Glomerular visceral epithelial cell (primary cell): Measurements from ENCODE around the gene TYW1B.
A peak's percentile ranks its signal among the peaks of the same experiment; 100 is the strongest.
"Not testable (repeated sequence)": the region's sequence is repeated elsewhere in the genome, so short reads cannot be mapped to it uniquely, and the experiment has no call there.

ENCODE experiments used
- DNase-seq: peaks from one replicate; pipeline ENCODE4 v3.0.0-alpha.2; 2016; ENCODE audit errors: extremely low spot score

The TYW1B gene

GRCh38 chr7:72816370-72817157 lies 11.4 kb downstream of the TYW1B start:
- not testable (repeated sequence) for DNase-seq

- not testable (repeated sequence) for DNase-seq
These were observed 17.6 kb downstream of the TYW1B start for GRCh38 chr7:72810437-72810836.

GRCh38 chr7:72808511-72808910 lies 19.5 kb downstream of the TYW1B start:
- DNase-seq = not testable (repeated sequence)

- DNase-seq = not testable (repeated sequence)
These were observed 21.1 kb downstream of the TYW1B start for GRCh38 chr7:72806851-72807250.

- DNase-seq = peak; percentile 23
These were observed 22.2 kb downstream of the TYW1B start for GRCh38 chr7:72805526-72806494.

- not testable (repeated sequence) for DNase-seq
These were observed 24.2 kb downstream of the TYW1B start for GRCh38 chr7:72803778-72804177.

- DNase-seq = peak; percentile 15
These were observed 26.4 kb downstream of the TYW1B start for GRCh38 chr7:72801564-72801963.

- not testable (repeated sequence) for DNase-seq
These were observed 32.6 kb downstream of the TYW1B start for GRCh38 chr7:72795401-72795800.

GRCh38 chr7:72793791-72794190 lies 34.2 kb downstream of the TYW1B start:
- DNase-seq = no peak

GRCh38 chr7:72790698-72791060 lies 37.3 kb downstream of the TYW1B start:
- not testable (repeated sequence) for DNase-seq

GRCh38 chr7:72790048-72790697 lies 37.8 kb downstream of the TYW1B start:
- DNase-seq = not testable (repeated sequence)

- peak; percentile 51 for DNase-seq
These were observed 42.6 kb downstream of the TYW1B start for GRCh38 chr7:72785166-72785955.

GRCh38 chr7:72783601-72784370 lies 44.2 kb downstream of the TYW1B start:
- peak; percentile 22 for DNase-seq

- DNase-seq = no peak
These were observed 46.4 kb downstream of the TYW1B start for GRCh38 chr7:72781631-72782030.

- no peak for DNase-seq
These were observed 46.8 kb downstream of the TYW1B start for GRCh38 chr7:72781161-72781560.

- not testable (repeated sequence) for DNase-seq
These were observed 47.6 kb downstream of the TYW1B start for GRCh38 chr7:72780289-72780894.

GRCh38 chr7:72777167-72777566 lies 50.8 kb downstream of the TYW1B start:
- DNase-seq = not testable (repeated sequence)

GRCh38 chr7:72772627-72773026 lies 55.4 kb downstream of the TYW1B start:
- DNase-seq = not testable (repeated sequence)

GRCh38 chr7:72766994-72767393 lies 61.0 kb downstream of the TYW1B start:
- not testable (repeated sequence) for DNase-seq

- no peak for DNase-seq
These were observed 67.4 kb downstream of the TYW1B start for GRCh38 chr7:72760602-72761001.
